K562 (cell line): ENCODE data around the gene PRKCE. TPM values are rescaled to one million over a fixed set of nuclear protein-coding genes. Genes with fewer than 3 reads are reported as not detected.
A peak's percentile ranks its signal among the peaks of the same experiment; 100 is the strongest.

Experiments used
- CXXC5 ChIP-seq: fragments of 250-450 bp; sonication (Bioruptor Pico); IDR thresholded peaks from 2 replicates; pipeline ENCODE4 v1.8.0; 2022; ENCODE audit warnings: inconsistent platforms, mild to moderate bottlenecking, moderate library complexity
- MGA ChIP-seq: fragments of 450-650 bp; IDR thresholded peaks from 2 replicates; pipeline ENCODE4 v1.6.1; 2016; ENCODE audit warnings: mild to moderate bottlenecking, moderate library complexity
- RBM15 ChIP-seq: fragments of 200-400 bp; formaldehyde crosslinking; IDR thresholded peaks from 2 replicates; pipeline ENCODE4 v1.6.1; 2018; ENCODE audit warnings: mild to moderate bottlenecking, low read length, moderate library complexity; ENCODE audit not compliant: insufficient read depth
- ZNF75A ChIP-seq: fragments of 450-650 bp; formaldehyde crosslinking; IDR thresholded peaks from 2 replicates; pipeline ENCODE4 v1.4.0; 2020; ENCODE audit warnings: mild to moderate bottlenecking
- polyA plus RNA-seq, 8 experiments: library from polyadenylated mRNA; depleted of rRNA in 4 of 8; stranded (reverse) in 5 of 8; unstranded in 3 of 8; fragments of >200 nt; fragmentation: Nextera tagmentation in 2 of 8; fragmentation: Illumina TruSeq in 1 of 8; extraction: Ambion mirVana in 2 of 8; extraction: Trizol in 1 of 8; gene quantifications; 2 replicates each; pipeline versions ENCODE4 v1.2.1 to v1.2.3, GENCODE V29; 2011 to 2014; ENCODE audit warnings: inconsistent platforms in 1 of 8, missing spikeins in 1 of 8
- total RNA-seq, 7 experiments: library from RNA; depleted of rRNA in 6 of 7; stranded (reverse); fragments of >200 nt in 6 of 7; fragmentation: Illumina TruSeq in 2 of 7; extraction: Trizol in 2 of 7; gene quantifications; 2 replicates each; pipeline versions ENCODE4 v1.2.1 to v1.2.3, GENCODE V29; 2011 to 2021; ENCODE audit warnings: low replicate concordance in 1 of 7

The PRKCE gene
- total and polyA plus RNA-seq, 9 of the 15 experiments (the other 6 are each of a cell fraction or from before 2014, with no cell fraction given): 0.06 to 1.0 (median 0.22) TPM; not detected in 1

GRCh38 chr2:45826884-45827635 is 175.6 kb downstream of the PRKCE start (continued):
- peak; percentile 26; the same call in 1 of the 2 replicates for TF ChIP-seq MGA
- TF ChIP-seq RBM15: no peak
- no peak for TF ChIP-seq ZNF75A
- no peak for TF ChIP-seq CXXC5 (CRISPR knock-in tag)
